ENCODE data around the gene TTC28. TPM values are rescaled to one million over a fixed set of nuclear protein-coding genes. Genes with fewer than 3 reads are reported as not detected.

The TTC28 gene
- total RNA-seq, 1 experiment from 2014 or later: 0.12 TPM

DNA sequence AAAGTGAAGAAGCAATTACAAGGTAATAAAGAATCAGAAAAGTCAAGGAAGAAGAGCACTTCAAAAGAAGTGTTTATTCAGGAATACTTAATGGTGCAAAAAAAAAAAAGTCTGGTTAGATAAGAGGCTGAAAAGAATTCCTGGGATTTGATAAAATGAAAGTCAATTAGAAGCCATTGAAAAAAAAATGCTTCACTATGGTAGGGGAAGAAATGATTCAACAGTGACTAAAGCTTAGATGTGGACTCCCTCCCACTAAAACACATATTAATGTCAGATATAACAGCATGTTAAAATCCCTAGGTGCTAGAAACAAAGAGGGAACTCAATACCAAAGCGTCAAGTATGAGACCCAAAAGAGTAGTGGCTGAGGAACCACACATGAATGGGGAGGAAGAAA lies 425.2 kb downstream of the TTC28 start:
- Histone ChIP-seq H3K9ac (ENCODE audit: low read length) (no peak overlapping the region), H3K4me1 (ENCODE audit: control insufficient read depth in 1 of 2, insufficient read depth in 2 of 2, low read length in 2 of 2) (no peaks in the 10 kb centered on the region), H4K20me1 (ENCODE audit: insufficient read depth) (no peaks in the 10 kb centered on the region), H3K79me2 (ENCODE audit: insufficient read depth, low read length) (no peaks in the 10 kb centered on the region), H3K27ac (ENCODE audit: low read depth, low read length) (no peak overlapping the region), H3K4me3 (replicated peaks in 1 of 2; ENCODE audit: low read depth in 1 of 2, low read length in 2 of 2) (no peak overlapping the region), H3K4me2 (ENCODE audit: low read length) (no peak overlapping the region), H3K9me2 (ENCODE audit: insufficient read depth) (no peaks in the 10 kb centered on the region), H3K9me3 (ENCODE audit: control insufficient read depth in 1 of 2, insufficient read depth in 1 of 2, low read depth in 1 of 2, low read length in 2 of 2) (no peaks in the 10 kb centered on the region), H3K27me3 (ENCODE audit: insufficient read depth, low read length) (peaks cover 24% of the 10 kb centered on the region), H3K36me3 (ENCODE audit: control insufficient read depth in 1 of 2, insufficient read depth in 2 of 2, low read length in 2 of 2) (no peaks in the 10 kb centered on the region), H2AFZ (ENCODE audit: low read depth, low read length, poor library complexity, severe bottlenecking) (no peak overlapping the region)
- ATAC-seq: no peak
- intact Hi-C loops (cut with micrococcal nuclease): no loop called here
- POLR2A ChIA-PET: no interaction called here
- RAD21 ChIA-PET (ENCODE audit: low non-redundant PET in 1 of 2, low total read pairs in 2 of 2, uncharacterized antibody in 2 of 2, unreplicated experiment in 2 of 2): no interaction called here
- TF ChIP-seq FOSL1 (IDR thresholded peaks at IDR 0.05; ENCODE audit: low read depth) (no peak), ZNF274 (IDR thresholded peaks at IDR 0.05; ENCODE audit: low read depth, low read length) (no peak), SRF (IDR thresholded peaks at IDR 0.05; ENCODE audit: low read depth) (no peak), ELF1 (IDR thresholded peaks at IDR 0.05; ENCODE audit: borderline replicate concordance, low read depth) (no peak), SP1 (IDR thresholded peaks at IDR 0.05; ENCODE audit: low read depth) (no peak), POLR2AphosphoS5 (IDR thresholded peaks at IDR 0.05; ENCODE audit: low read depth, low read length) (no peak), CTCF (IDR thresholded peaks at IDR 0.05 in 2 of 3, conservative IDR thresholded peaks at IDR 0.05 in 1 of 3; ENCODE audit: borderline replicate concordance in 1 of 3, insufficient read depth in 1 of 3, low read depth in 2 of 3, low read length in 2 of 3) (no peak), JUND (IDR thresholded peaks at IDR 0.05) (no peak), EGR1 (IDR thresholded peaks at IDR 0.05; ENCODE audit: low read depth) (no peak), TCF7L2 (IDR thresholded peaks at IDR 0.05; ENCODE audit: borderline replicate concordance, extremely low read depth, insufficient read depth, insufficient read length) (no peak), EZH2 (IDR thresholded peaks at IDR 0.05) (no peak), CBX3 (IDR thresholded peaks at IDR 0.05; ENCODE audit: low read depth) (no peak), MAX (IDR thresholded peaks at IDR 0.05) (no peak), EZH2phosphoT487 (IDR thresholded peaks at IDR 0.05; ENCODE audit: borderline replicate concordance) (no peak), POLR2A (IDR thresholded peaks at IDR 0.05; ENCODE audit: borderline replicate concordance, extremely low read depth, insufficient read depth, insufficient read length) (no peak), RAD21 (IDR thresholded peaks at IDR 0.05; ENCODE audit: low read depth) (no peak), SIN3A (IDR thresholded peaks at IDR 0.05; ENCODE audit: low read depth) (no peak), YY1 (IDR thresholded peaks at IDR 0.05; ENCODE audit: extremely low read depth, insufficient replicate concordance, low read depth, low read length) (no peak)
- TF ChIP-seq, protein P1, sequence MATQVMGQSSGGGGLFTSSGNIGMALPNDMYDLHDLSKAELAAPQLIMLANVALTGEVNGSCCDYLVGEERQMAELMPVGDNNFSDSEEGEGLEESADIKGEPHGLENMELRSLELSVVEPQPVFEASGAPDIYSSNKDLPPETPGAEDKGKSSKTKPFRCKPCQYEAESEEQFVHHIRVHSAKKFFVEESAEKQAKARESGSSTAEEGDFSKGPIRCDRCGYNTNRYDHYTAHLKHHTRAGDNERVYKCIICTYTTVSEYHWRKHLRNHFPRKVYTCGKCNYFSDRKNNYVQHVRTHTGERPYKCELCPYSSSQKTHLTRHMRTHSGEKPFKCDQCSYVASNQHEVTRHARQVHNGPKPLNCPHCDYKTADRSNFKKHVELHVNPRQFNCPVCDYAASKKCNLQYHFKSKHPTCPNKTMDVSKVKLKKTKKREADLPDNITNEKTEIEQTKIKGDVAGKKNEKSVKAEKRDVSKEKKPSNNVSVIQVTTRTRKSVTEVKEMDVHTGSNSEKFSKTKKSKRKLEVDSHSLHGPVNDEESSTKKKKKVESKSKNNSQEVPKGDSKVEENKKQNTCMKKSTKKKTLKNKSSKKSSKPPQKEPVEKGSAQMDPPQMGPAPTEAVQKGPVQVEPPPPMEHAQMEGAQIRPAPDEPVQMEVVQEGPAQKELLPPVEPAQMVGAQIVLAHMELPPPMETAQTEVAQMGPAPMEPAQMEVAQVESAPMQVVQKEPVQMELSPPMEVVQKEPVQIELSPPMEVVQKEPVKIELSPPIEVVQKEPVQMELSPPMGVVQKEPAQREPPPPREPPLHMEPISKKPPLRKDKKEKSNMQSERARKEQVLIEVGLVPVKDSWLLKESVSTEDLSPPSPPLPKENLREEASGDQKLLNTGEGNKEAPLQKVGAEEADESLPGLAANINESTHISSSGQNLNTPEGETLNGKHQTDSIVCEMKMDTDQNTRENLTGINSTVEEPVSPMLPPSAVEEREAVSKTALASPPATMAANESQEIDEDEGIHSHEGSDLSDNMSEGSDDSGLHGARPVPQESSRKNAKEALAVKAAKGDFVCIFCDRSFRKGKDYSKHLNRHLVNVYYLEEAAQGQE (IDR thresholded peaks at IDR 0.05; ENCODE audit: low read depth): no peak
- TF ChIP-seq, protein P2, sequence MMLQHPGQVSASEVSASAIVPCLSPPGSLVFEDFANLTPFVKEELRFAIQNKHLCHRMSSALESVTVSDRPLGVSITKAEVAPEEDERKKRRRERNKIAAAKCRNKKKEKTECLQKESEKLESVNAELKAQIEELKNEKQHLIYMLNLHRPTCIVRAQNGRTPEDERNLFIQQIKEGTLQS (IDR thresholded peaks at IDR 0.05): no peak
- no peak for DNase-seq (ENCODE audit: low read depth, low spot score)
- CTCF ChIA-PET: no interaction called here
- no TSS peak for BruUV-seq (replicated peaks)
